B cell (primary cell): ENCODE results near the gene SPATA3.

Source experiments
- EZH2 ChIP-seq: IDR thresholded peaks from 2 replicates; pipeline ENCODE4 v1.6.1; 2012; ENCODE audit warnings: borderline replicate concordance, low read depth, mild to moderate bottlenecking, moderate library complexity, low read length; ENCODE audit not compliant: insufficient read depth, poor library complexity, severe bottlenecking
- TF ChIP-seq, protein P1 (sequence below): fragments of 200-600 bp; IDR thresholded peaks from one replicate; pipeline ENCODE4 v1.8.0; 2022; ENCODE audit warnings: antibody characterized with exemption, mild to moderate bottlenecking

DNA sequence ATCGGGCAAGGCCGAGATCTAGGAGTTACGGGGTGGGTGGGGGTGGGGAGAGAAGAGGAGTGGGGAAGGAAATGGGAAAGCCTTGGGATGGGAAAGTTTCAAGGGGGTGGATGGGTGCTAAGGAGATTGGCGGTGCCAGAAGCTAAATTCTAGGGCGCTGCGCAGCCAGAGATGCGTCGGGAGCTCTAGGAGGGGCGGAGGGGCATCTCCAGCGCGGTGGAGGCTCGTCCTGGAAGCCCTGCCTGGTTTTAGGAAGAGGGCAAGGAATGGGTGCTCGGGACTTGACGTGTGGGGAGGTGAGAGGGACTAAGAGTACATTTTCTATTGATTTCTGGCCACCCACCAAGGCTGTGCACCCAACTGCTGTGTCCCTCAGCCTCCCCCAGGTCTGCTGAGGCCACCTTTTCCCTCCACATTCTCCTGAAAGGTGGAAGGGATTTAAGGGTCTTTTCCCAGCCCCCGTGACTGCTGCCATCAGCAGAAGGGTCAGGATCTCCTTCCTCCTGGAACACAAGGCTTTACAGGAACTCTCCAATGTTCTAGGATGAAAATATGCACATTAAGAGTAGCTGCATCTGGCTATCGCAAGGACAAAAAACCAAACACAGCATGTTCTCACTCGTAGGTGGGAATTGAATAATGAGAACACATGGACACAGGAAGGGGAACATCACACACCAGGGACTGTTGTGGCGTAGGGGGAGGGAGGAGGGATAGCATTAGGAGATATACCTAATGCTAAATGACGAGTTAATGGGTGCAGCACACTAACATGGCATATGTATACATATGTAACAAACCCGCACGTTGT lies 42.8 kb downstream of the SPATA3 start:
- TF ChIP-seq, protein P1, sequence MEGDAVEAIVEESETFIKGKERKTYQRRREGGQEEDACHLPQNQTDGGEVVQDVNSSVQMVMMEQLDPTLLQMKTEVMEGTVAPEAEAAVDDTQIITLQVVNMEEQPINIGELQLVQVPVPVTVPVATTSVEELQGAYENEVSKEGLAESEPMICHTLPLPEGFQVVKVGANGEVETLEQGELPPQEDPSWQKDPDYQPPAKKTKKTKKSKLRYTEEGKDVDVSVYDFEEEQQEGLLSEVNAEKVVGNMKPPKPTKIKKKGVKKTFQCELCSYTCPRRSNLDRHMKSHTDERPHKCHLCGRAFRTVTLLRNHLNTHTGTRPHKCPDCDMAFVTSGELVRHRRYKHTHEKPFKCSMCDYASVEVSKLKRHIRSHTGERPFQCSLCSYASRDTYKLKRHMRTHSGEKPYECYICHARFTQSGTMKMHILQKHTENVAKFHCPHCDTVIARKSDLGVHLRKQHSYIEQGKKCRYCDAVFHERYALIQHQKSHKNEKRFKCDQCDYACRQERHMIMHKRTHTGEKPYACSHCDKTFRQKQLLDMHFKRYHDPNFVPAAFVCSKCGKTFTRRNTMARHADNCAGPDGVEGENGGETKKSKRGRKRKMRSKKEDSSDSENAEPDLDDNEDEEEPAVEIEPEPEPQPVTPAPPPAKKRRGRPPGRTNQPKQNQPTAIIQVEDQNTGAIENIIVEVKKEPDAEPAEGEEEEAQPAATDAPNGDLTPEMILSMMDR = no peak
- no peak for TF ChIP-seq EZH2
